Activated CD8-positive, alpha-beta T cell treated with anti-CD3 and anti-CD28 coated beads, Interleukin-2, amount 10 ng/mL, durations not matched to agents 7 days and 5 days (primary cell): ENCODE data around the gene ZBTB32. TPM values are rescaled to one million over a fixed set of nuclear protein-coding genes. Genes with fewer than 3 reads are reported as not detected.
"Not testable (repeated sequence)": the region's sequence is repeated elsewhere in the genome, so short reads cannot be mapped to it uniquely, and the experiment has no call there.

ENCODE experiments used
- ATAC-seq: fragments of 150-1000 bp; cut with Tn5 transposase; one replicate; pipeline ENCODE4 v1.10.0; 2021; ENCODE audit warnings: moderate library complexity
- CTCF ChIA-PET: fragments of 350-600 bp; sonication (Branson Sonifier 250); formaldehyde crosslinking; loops from one replicate; lab custom pipeline; 2021; ENCODE audit warnings: antibody characterized with exemption; lab: Charles Lee
- POLR2A ChIA-PET: fragments of 350-600 bp; sonication (Branson Sonifier 250); formaldehyde crosslinking; loops from one replicate; lab custom pipeline; 2021; ENCODE audit warnings: antibody characterized with exemption; lab: Charles Lee
- DNase-seq: peaks from one replicate; pipeline ENCODE4 v3.0.0-alpha.2; 2020
- H3K27ac Mint-ChIP-seq: one replicate; pipeline ENCODE4 v1.8.0; 2021; ENCODE audit warnings: mild to moderate bottlenecking, mixed read lengths
- H3K27me3 Mint-ChIP-seq: one replicate; pipeline ENCODE4 v1.8.0; 2021; ENCODE audit warnings: low read depth, mixed read lengths
- H3K36me3 Mint-ChIP-seq: one replicate; pipeline ENCODE4 v1.8.0; 2021; ENCODE audit warnings: low read depth, mixed read lengths
- H3K4me1 Mint-ChIP-seq: one replicate; pipeline ENCODE4 v1.8.0; 2021; ENCODE audit warnings: low read depth, mixed read lengths
- H3K4me3 Mint-ChIP-seq: one replicate; pipeline ENCODE4 v1.8.0; 2021; ENCODE audit warnings: mild to moderate bottlenecking, mixed read lengths
- H3K9me3 Mint-ChIP-seq: one replicate; pipeline ENCODE4 v1.8.0; 2022; ENCODE audit warnings: mixed read lengths; ENCODE audit not compliant: insufficient read depth
- total RNA-seq, 2 experiments: library from RNA; stranded (reverse); gene quantifications; one replicate each; pipeline ENCODE4 v1.2.3, GENCODE V29; 2021

The ZBTB32 gene
- total RNA-seq, 2 experiments from 2014 or later = 37.4 to 41.4 TPM

GRCh38 chr19:35722461-35722860 is 18.1 kb downstream of the ZBTB32 start:
- CTCF ChIA-PET = interaction anchor here (1.4 kb wide), 1 partner anchor 18 kb away, joined by 3 read pairs; no protein-coding TSS in a partner anchor

GRCh38 chr19:35722897-35723296 is 18.5 kb downstream of the ZBTB32 start:
- Mint-ChIP-seq H3K27me3 (no peaks in the 10 kb centered on the region), H3K4me1 (peaks cover 18% of the 10 kb centered on the region), H3K4me3 (no peak overlapping the region), H3K27ac (no peak overlapping the region), H3K36me3 (peaks cover 66% of the 10 kb centered on the region), H3K9me3 (no peaks in the 10 kb centered on the region)
- ChIA-PET POLR2A (interaction anchor here (1.3 kb wide), 1 partner anchor 18 kb away, joined by 5 read pairs; no protein-coding TSS in a partner anchor), CTCF (interaction anchor here (1.2 to 1.6 kb wide), 2 partner anchors 18 to 28 kb away, joined by 4 read pairs; no protein-coding TSS in a partner anchor)
- DNase-seq = no peak
- ATAC-seq = no peak

More at GRCh38 chr19:35722461-35722860, 18.1 kb downstream of the ZBTB32 start:
- DNase-seq (no peak), ATAC-seq (no peak)
- Mint-ChIP-seq H3K9me3 (no peaks in the 10 kb centered on the region), H3K27ac (no peak overlapping the region), H3K27me3 (no peaks in the 10 kb centered on the region), H3K4me1 (peaks cover 18% of the 10 kb centered on the region), H3K36me3 (peaks cover 63% of the 10 kb centered on the region), H3K4me3 (no peak overlapping the region)
- POLR2A ChIA-PET = interaction anchor here (1.3 kb wide), 1 partner anchor 18 kb away, joined by 3 read pairs; no protein-coding TSS in a partner anchor

- DNase-seq (no peak), ATAC-seq (no peak)
- H3K36me3 Mint-ChIP-seq = peaks cover 73% of the 10 kb centered on the region
- no peaks in the 10 kb centered on the region for H3K27me3 Mint-ChIP-seq
- POLR2A ChIA-PET = interaction anchor here (1.3 kb wide), 1 partner anchor 17 kb away, joined by 5 read pairs; no protein-coding TSS in a partner anchor
- CTCF ChIA-PET = interaction anchor here (1.2 to 1.6 kb wide), 2 partner anchors 17 to 29 kb away, joined by 4 read pairs; no protein-coding TSS in a partner anchor
- no peak overlapping the region for H3K4me3 Mint-ChIP-seq
- H3K9me3 Mint-ChIP-seq = no peaks in the 10 kb centered on the region
- H3K27ac Mint-ChIP-seq = no peak overlapping the region
- peaks cover 18% of the 10 kb centered on the region for H3K4me1 Mint-ChIP-seq
Observed at GRCh38 chr19:35723671-35724070, 19.3 kb downstream of the ZBTB32 start.

GRCh38 chr19:35724132-35724531 is 19.8 kb downstream of the ZBTB32 start:
- DNase-seq, H3K9me3 Mint-ChIP-seq, H3K27me3 Mint-ChIP-seq, H3K27ac Mint-ChIP-seq, H3K4me3 Mint-ChIP-seq, ATAC-seq: not testable (repeated sequence)
- Mint-ChIP-seq H3K36me3 (peaks cover 76% of the 10 kb centered on the region), H3K4me1 (peaks cover 14% of the 10 kb centered on the region)
- ChIA-PET POLR2A (interaction anchor here (1.2 to 1.3 kb wide), 2 partner anchors 13 to 16 kb away, joined by 4 to 5 read pairs; no protein-coding TSS in a partner anchor), CTCF (interaction anchor here (1.2 to 1.6 kb wide), 2 partner anchors 16 to 30 kb away, joined by 4 read pairs; no protein-coding TSS in a partner anchor)

- Mint-ChIP-seq H3K27ac (no peak overlapping the region), H3K36me3 (peaks cover 77% of the 10 kb centered on the region), H3K27me3 (no peaks in the 10 kb centered on the region), H3K4me1 (peaks cover 10% of the 10 kb centered on the region), H3K4me3 (no peak overlapping the region), H3K9me3 (no peaks in the 10 kb centered on the region)
- ATAC-seq (no peak), DNase-seq (no peak)
- POLR2A ChIA-PET = interaction anchor here (1.2 kb wide), 1 partner anchor 13 kb away, joined by 4 read pairs; no protein-coding TSS in a partner anchor
- CTCF ChIA-PET = interaction anchor here (1.6 kb wide), 1 partner anchor 30 kb away, joined by 4 read pairs; no protein-coding TSS in a partner anchor
Observed at GRCh38 chr19:35724560-35724959, 20.2 kb downstream of the ZBTB32 start.

GRCh38 chr19:35725216-35725861 is 21.0 kb downstream of the ZBTB32 start:
- H3K4me3 Mint-ChIP-seq = no peak overlapping the region
- ATAC-seq (no peak), DNase-seq (no peak)
- H3K9me3 Mint-ChIP-seq = no peaks in the 10 kb centered on the region
- H3K27ac Mint-ChIP-seq = no peak overlapping the region
- peaks cover 4% of the 10 kb centered on the region for H3K4me1 Mint-ChIP-seq
- POLR2A ChIA-PET = interaction anchor here (0.6 to 1.2 kb wide), 2 partner anchors 12 to 334 kb away, joined by 3 to 4 read pairs; no protein-coding TSS in a partner anchor
- no peaks in the 10 kb centered on the region for H3K27me3 Mint-ChIP-seq
- H3K36me3 Mint-ChIP-seq = peaks cover 80% of the 10 kb centered on the region
- CTCF ChIA-PET = no interaction called here

- Mint-ChIP-seq H3K27me3 (no peaks in the 10 kb centered on the region), H3K4me3 (no peak overlapping the region), H3K4me1 (no peaks in the 10 kb centered on the region), H3K36me3 (peaks cover 78% of the 10 kb centered on the region), H3K9me3 (no peaks in the 10 kb centered on the region), H3K27ac (peak overlapping the region; percentile 47)
- DNase-seq (no peak), ATAC-seq (no peak)
- ChIA-PET POLR2A (interaction anchor here (1.0 to 1.8 kb wide), 5 partner anchors 8 to 17 kb away, joined by 3 to 7 read pairs (median 5); no protein-coding TSS in a partner anchor), CTCF (interaction anchor here (1.1 to 1.6 kb wide), 2 partner anchors 8 to 13 kb away, joined by 3 to 4 read pairs; no protein-coding TSS in a partner anchor)
Observed at GRCh38 chr19:35727053-35727955, 22.9 kb downstream of the ZBTB32 start.

GRCh38 chr19:35727956-35728706 is 23.8 kb downstream of the ZBTB32 start:
- no peaks in the 10 kb centered on the region for H3K9me3 Mint-ChIP-seq
- H3K4me1 Mint-ChIP-seq = no peaks in the 10 kb centered on the region
- H3K36me3 Mint-ChIP-seq = peaks cover 70% of the 10 kb centered on the region
- H3K4me3 Mint-ChIP-seq = no peak overlapping the region
- ChIA-PET POLR2A (interaction anchor here (1.3 to 1.8 kb wide), 3 partner anchors 9 to 16 kb away, joined by 4 to 5 read pairs (median 5); no protein-coding TSS in a partner anchor), CTCF (interaction anchor here (1.1 to 1.6 kb wide), 2 partner anchors 9 to 12 kb away, joined by 3 to 4 read pairs; no protein-coding TSS in a partner anchor)
- no peak for DNase-seq
- no peaks in the 10 kb centered on the region for H3K27me3 Mint-ChIP-seq
- H3K27ac Mint-ChIP-seq = no peak overlapping the region
- ATAC-seq = no peak

GRCh38 chr19:35729021-35729420 is 24.7 kb downstream of the ZBTB32 start:
- Mint-ChIP-seq H3K27me3 (no peaks in the 10 kb centered on the region), H3K4me3 (no peak overlapping the region), H3K36me3 (peaks cover 67% of the 10 kb centered on the region), H3K27ac (no peak overlapping the region), H3K4me1 (no peaks in the 10 kb centered on the region), H3K9me3 (no peaks in the 10 kb centered on the region)
- POLR2A ChIA-PET = interaction anchor here (1.3 to 1.8 kb wide), 2 partner anchors 10 to 11 kb away, joined by 4 to 5 read pairs; no protein-coding TSS in a partner anchor
- ATAC-seq (no peak), DNase-seq (no peak)
- CTCF ChIA-PET = interaction anchor here (1.2 to 1.6 kb wide), 2 partner anchors 11 to 15 kb away, joined by 3 to 4 read pairs; no protein-coding TSS in a partner anchor

GRCh38 chr19:35729763-35730162 is 25.4 kb downstream of the ZBTB32 start:
- H3K27me3 Mint-ChIP-seq = no peaks in the 10 kb centered on the region
- no peaks in the 10 kb centered on the region for H3K4me1 Mint-ChIP-seq
- no peaks in the 10 kb centered on the region for H3K9me3 Mint-ChIP-seq
- no peak overlapping the region for H3K4me3 Mint-ChIP-seq
- ATAC-seq (no peak), DNase-seq (no peak)
- H3K27ac Mint-ChIP-seq = no peak overlapping the region
- ChIA-PET CTCF (interaction anchor here (1.2 kb wide), 1 partner anchor 15 kb away, joined by 3 read pairs; no protein-coding TSS in a partner anchor), POLR2A (interaction anchor here (1.3 kb wide), 1 partner anchor 12 kb away, joined by 3 read pairs; the partner anchor contains the start of gene KMT2B)
- peaks cover 67% of the 10 kb centered on the region for H3K36me3 Mint-ChIP-seq
